GM18861 (cell line): Measurements from ENCODE around the gene CFAP300.

Experiments
- ATAC-seq: cut with Tn5 transposase; IDR thresholded peaks from one replicate; pipeline ENCODE4 v1.9.1; 2021; ENCODE audit not compliant: unreplicated experiment

Gene CFAP300

GRCh38 chr11:102119997-102120396, 72.8 kb downstream of the CFAP300 start:
- no peak for ATAC-seq

- no peak for ATAC-seq
These were observed 73.3 kb downstream of the CFAP300 start for GRCh38 chr11:102120437-102120973.

GRCh38 chr11:102121329-102121728, 74.1 kb downstream of the CFAP300 start:
- no peak for ATAC-seq
